T-helper 1 cell treated with Interleukin-12 subunit alpha and Interleukin-12 subunit beta and Interleukin-4 antibody, amounts not matched to agents 30 μg/mL and 1 μg/mL, for 36 hours (primary cell): ENCODE measurements around the gene PAM16.

ENCODE experiments used
- H3K27ac Mint-ChIP-seq: one replicate; pipeline ENCODE4 v1.8.0; 2021; ENCODE audit warnings: mild to moderate bottlenecking, mixed read lengths
- H3K27me3 Mint-ChIP-seq: one replicate; pipeline ENCODE4 v1.8.0; 2021; ENCODE audit warnings: low read depth, mixed read lengths
- H3K36me3 Mint-ChIP-seq: one replicate; pipeline ENCODE4 v1.8.0; 2021; ENCODE audit warnings: low read depth, mixed read lengths
- H3K4me1 Mint-ChIP-seq: one replicate; pipeline ENCODE4 v1.8.0; 2021; ENCODE audit warnings: low read depth, mixed read lengths
- H3K4me3 Mint-ChIP-seq: one replicate; pipeline ENCODE4 v1.8.0; 2021; ENCODE audit warnings: mild to moderate bottlenecking, moderate library complexity, mixed read lengths
- H3K9me3 Mint-ChIP-seq: one replicate; pipeline ENCODE4 v1.8.0; 2021; ENCODE audit warnings: mixed read lengths

PAM16 gene

DNA sequence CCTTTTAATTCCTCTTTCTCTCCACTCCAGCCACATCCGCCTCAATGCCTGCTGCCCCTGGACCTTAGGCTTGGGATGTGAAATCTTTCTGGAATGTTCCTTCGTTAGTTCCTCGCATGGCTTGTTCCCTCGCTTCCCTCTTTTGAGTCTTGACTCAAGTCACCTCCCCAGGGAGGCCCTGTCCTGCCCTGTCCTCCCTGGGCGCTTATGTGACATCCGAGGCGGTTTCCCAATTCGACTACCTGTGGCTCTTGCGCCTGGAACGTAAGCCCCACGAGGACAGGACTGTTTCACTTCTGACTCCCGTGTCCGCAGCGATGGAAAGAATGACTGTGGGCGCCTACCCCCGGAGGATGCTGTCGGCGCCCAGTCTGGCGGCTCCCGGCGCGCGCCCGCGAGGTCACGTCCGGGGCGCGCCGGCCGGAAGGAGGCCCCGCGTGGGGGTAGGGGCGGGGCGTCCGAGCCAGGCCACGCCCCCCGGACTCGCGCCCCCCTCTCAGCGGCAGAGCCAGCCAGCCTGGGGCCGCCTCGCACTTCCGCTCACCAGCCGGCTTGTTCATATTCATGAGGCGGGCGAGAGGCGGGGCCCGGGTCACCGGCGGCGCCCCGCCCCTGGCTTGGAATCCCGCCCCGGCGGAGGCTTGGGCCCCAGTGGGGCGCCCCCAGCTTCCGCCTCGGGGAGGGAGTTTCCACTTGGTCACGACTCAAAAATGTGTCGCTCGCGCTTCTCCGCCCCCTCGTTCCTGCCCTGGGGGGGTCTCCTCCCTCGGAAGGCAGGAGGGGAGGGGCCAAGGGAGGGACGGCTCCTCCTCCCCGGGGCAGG is 43.7 kb downstream of the PAM16 start:
- peaks cover 4% of the 10 kb centered on the region for H3K27me3 Mint-ChIP-seq
- peaks cover 20% of the 10 kb centered on the region for H3K4me1 Mint-ChIP-seq
- no peaks in the 10 kb centered on the region for H3K9me3 Mint-ChIP-seq
- peak overlapping the region; percentile 98 for H3K4me3 Mint-ChIP-seq
- peak overlapping the region; percentile 97 for H3K27ac Mint-ChIP-seq
- H3K36me3 Mint-ChIP-seq, result peaks cover 6% of the 10 kb centered on the region

DNA sequence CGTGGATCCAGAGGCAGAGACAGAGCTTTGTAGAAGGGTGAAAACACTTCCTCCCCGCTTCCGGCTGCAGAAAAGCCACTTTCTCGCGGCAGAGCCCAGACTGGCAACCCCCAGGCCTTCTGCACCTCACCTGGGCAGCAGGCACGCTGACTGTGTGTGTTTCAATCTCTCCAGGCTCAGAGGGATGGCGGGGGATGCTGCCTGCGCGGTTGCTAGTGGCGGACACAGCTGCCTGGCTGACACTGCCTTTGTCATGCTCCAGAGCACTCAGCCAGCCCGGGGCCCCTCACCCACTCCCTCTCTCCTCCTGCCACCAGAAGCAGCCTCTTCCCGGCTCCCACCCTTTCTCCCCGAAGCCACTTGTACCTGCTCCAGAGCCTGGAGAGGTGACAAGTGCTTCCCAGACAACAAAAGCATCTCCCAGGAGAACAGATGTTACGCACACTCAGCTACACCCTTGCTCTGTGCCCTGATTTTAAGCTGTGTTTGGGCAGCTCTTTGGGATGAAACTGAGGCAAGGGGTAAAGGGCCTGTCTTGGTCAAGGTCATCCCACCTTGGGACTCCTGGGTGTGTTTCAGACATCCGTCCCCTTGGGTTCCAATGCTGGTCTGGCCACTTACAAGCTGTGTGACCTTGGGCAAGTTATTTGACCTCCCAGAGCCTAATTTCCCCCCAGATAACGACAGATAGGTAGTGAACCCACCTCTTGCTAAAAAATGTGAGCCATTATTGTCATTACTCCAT is 44.5 kb downstream of the PAM16 start:
- no peaks in the 10 kb centered on the region for H3K9me3 Mint-ChIP-seq
- peaks cover 6% of the 10 kb centered on the region for H3K36me3 Mint-ChIP-seq
- H3K4me1 Mint-ChIP-seq, result peaks cover 20% of the 10 kb centered on the region
- H3K4me3 Mint-ChIP-seq, result peak overlapping the region; percentile 98
- H3K27me3 Mint-ChIP-seq, result peaks cover 4% of the 10 kb centered on the region
- H3K27ac Mint-ChIP-seq, result peak overlapping the region; percentile 97

DNA sequence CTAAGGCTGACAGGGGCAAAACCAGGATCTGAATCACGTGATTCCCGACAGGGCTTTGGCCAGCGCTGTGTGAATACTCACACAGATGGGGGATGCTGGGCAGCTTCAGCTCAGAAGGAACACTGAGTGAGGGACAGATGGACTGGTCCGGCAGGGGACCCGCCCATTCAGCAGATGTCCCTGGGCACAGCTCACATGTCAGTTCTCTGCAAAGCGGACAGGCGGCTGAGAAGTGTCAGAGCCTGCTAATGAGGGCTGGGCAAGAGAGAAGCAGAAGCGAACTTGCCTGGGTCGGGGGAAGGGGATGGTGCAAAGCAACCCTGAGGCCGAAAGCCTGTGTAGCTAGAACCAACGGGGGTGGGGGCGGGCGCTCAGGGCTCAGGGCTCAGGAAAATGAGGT is 47.1 kb downstream of the PAM16 start:
- H3K27me3 Mint-ChIP-seq, result no peaks in the 10 kb centered on the region
- peaks cover 20% of the 10 kb centered on the region for H3K4me1 Mint-ChIP-seq
- no peak overlapping the region for H3K27ac Mint-ChIP-seq
- no peak overlapping the region for H3K4me3 Mint-ChIP-seq
- H3K36me3 Mint-ChIP-seq, result peaks cover 9% of the 10 kb centered on the region
- H3K9me3 Mint-ChIP-seq, result no peaks in the 10 kb centered on the region

DNA sequence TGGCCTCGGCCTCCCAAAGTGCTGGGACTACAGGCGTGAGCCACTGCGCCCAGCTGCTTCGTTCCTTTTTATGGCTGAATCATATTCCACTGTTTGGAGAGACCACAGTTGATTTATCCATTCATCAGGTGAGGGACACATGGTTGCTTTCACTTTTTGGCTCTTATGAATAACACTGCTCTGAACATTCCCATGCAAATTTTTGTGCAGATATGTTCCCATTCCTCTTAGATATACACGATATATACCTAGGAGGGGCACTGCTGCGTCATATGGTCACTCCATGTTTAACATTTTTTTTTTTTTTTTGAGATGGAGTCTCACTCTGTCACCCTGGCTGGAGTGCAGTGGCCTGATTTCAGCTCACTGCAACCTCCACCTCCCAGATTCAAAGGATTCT is 49.2 kb downstream of the PAM16 start:
- Mint-ChIP-seq H3K4me1 (peaks cover 16% of the 10 kb centered on the region), H3K36me3 (peaks cover 5% of the 10 kb centered on the region), H3K27ac (no peak overlapping the region), H3K27me3 (no peaks in the 10 kb centered on the region), H3K9me3 (no peaks in the 10 kb centered on the region), H3K4me3 (no peak overlapping the region)

DNA sequence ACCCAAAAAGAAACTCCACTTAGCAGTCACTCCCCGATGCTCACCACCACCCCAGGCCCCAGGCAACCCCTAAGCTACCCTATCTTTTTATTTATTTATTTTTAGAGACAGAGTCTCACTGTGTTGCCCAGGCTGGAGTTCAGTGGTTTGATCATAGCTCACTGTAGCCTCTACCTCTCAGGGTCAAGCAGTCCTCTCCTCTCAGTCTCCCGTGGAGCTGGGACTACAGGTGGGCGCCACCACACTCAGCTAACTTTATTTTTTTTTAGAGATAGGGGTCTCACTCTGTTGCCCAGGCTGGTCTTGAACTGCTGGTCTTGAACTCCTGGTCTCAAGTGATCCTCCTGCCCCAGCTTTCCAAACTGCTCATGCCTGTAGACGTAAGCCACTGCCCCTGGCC is 49.9 kb downstream of the PAM16 start:
- Mint-ChIP-seq H3K27me3 (no peaks in the 10 kb centered on the region), H3K4me3 (no peak overlapping the region), H3K36me3 (peaks cover 5% of the 10 kb centered on the region), H3K9me3 (no peaks in the 10 kb centered on the region), H3K27ac (no peak overlapping the region), H3K4me1 (peaks cover 9% of the 10 kb centered on the region)

DNA sequence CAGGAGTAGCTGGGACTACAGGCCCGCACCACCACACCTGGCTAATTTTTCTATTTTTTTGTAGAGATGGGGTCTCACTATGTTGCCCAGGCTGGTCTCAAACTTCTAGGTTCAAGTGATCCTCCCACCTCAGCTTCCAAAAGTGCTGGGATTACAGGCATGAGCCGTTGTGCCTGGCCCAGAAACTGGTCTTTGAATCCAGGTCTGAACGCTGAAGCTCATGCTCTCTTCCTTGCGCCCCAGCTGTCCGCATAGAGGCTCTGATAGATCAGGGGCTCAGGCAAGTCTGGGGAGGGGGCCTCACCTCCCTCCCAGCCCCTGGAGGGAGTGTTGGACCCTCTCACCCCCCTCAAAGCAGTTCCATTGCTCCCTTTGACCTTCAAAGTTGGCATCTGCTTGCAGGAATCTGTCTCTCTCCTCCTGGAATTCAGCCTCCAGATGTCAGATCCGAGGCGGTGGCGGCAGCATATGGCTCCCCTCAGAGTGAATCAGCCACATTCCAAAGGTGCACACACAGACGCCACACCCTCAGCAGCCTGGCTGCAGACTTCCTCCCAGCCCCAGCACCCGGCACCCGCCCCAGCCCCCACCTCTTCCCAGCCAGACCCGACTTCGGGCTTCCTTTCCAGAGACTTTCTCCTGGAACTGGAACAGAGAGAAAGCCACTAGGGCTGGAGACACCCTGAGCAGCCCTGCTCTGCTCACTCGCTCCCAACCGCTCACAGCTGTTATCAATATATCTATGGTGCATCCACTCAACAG is 52.2 kb downstream of the PAM16 start:
- Mint-ChIP-seq H3K27ac (no peak overlapping the region), H3K36me3 (peaks cover 3% of the 10 kb centered on the region), H3K9me3 (no peaks in the 10 kb centered on the region), H3K4me1 (peaks cover 2% of the 10 kb centered on the region), H3K4me3 (no peak overlapping the region), H3K27me3 (no peaks in the 10 kb centered on the region)

DNA sequence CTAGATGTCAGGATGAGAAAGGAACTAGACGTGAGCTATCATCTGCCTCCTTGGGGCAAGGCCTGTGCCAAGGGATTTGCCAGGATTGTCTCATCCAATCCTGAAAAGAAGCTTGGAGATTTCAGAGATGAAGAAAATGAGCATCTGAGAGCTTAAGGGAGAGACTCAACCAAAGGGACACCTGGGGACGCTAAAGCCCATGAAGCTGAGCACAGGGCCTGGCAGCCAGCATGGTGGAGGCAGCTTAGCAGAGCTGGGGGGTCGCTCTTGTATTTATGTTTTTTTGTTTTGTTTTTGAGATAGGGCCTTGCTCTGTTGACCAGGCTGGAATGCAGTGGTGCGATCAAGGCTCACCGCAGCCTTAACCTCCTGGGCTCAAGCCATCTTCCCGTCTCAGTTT is 53.6 kb downstream of the PAM16 start:
- Mint-ChIP-seq H3K9me3 (no peaks in the 10 kb centered on the region), H3K27ac (no peak overlapping the region), H3K27me3 (no peaks in the 10 kb centered on the region), H3K36me3 (peaks cover 3% of the 10 kb centered on the region), H3K4me3 (no peak overlapping the region), H3K4me1 (peaks cover 2% of the 10 kb centered on the region)

DNA sequence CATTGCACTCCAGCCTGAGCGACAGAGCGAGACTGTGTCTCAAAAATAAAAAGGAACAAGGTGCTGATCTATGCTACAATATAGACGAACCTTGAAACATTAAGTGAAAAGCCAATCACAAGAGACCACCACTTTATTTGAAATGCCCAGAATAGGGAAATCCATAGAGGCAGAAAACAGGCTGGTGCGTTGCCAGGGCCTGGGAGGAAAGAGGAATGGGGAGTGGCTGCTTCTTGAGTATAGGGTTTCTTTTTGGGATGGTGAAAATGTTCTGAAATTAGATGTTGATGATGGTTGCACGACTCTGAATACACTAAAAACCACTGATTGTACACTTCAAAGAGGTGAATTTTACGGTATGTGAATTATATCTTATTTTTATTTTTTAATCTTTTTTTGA is 55.5 kb downstream of the PAM16 start:
- peaks cover 2% of the 10 kb centered on the region for H3K4me1 Mint-ChIP-seq
- no peaks in the 10 kb centered on the region for H3K27me3 Mint-ChIP-seq
- H3K27ac Mint-ChIP-seq, result no peak overlapping the region
- H3K4me3 Mint-ChIP-seq, result no peak overlapping the region
- H3K9me3 Mint-ChIP-seq, result no peaks in the 10 kb centered on the region
- no peaks in the 10 kb centered on the region for H3K36me3 Mint-ChIP-seq

DNA sequence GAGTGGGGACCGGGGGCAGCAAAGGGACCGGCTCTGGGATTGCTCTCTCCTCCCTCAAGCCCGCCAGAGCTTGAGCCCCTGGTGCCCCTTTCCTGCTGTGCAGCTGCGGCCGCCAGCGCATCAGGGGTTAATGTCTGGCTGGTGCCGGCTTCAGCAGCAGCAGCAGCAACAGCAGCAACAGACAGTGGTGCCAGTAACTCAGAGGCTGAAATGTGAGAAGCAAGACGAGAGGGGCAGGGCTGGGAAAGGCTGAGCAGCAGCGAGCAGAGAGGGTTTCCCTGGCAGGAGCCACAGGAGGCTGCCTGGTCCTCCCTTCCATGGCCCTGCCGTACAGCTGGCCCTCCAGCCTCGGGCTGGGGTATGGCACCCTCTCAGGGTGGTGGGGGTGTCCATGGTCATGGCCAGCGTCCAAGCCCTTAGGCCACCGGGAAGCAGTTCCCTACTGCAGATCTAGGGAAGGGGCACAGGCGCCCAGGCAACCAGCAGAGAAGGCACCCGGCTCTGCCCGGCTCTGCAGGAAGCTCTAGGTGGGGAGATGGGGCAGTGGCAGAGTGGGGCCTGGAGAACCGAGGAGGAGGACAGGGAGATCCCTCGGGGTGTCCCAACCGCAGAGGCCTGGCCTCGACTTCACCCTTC is 57.2 kb downstream of the PAM16 start:
- H3K27ac Mint-ChIP-seq, result no peak overlapping the region
- H3K36me3 Mint-ChIP-seq, result no peaks in the 10 kb centered on the region
- H3K4me3 Mint-ChIP-seq, result no peak overlapping the region
- H3K27me3 Mint-ChIP-seq, result no peaks in the 10 kb centered on the region
- no peaks in the 10 kb centered on the region for H3K4me1 Mint-ChIP-seq
- no peaks in the 10 kb centered on the region for H3K9me3 Mint-ChIP-seq

DNA sequence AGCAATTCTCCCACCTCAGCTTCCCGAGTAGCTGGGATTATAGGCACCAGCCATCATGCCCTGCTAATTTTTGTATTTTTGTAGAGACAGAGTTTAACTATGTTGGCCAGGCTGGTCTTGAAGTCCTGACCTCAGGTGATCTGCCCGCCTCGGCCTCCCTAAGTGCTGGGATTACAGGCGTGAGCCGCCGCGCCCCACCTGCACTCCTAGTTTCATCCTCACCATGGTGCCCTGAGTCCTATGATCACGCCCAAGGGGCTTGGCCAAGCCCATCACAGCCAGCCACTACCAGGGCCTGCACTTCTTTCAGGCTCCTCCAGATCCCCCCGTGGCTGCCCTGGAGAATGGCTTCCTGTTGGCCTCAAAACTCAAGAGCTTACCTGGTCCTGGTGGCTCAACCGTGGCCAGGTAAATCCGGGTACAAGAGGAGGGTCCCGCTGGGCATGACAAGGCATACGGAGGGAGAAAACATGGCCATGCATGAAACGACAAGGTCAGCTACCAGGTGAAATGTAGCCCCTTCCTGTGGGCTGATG is 57.9 kb downstream of the PAM16 start:
- Mint-ChIP-seq H3K36me3 (no peaks in the 10 kb centered on the region), H3K27ac (no peak overlapping the region), H3K4me3 (no peak overlapping the region), H3K9me3 (no peaks in the 10 kb centered on the region), H3K27me3 (no peaks in the 10 kb centered on the region), H3K4me1 (no peaks in the 10 kb centered on the region)

DNA sequence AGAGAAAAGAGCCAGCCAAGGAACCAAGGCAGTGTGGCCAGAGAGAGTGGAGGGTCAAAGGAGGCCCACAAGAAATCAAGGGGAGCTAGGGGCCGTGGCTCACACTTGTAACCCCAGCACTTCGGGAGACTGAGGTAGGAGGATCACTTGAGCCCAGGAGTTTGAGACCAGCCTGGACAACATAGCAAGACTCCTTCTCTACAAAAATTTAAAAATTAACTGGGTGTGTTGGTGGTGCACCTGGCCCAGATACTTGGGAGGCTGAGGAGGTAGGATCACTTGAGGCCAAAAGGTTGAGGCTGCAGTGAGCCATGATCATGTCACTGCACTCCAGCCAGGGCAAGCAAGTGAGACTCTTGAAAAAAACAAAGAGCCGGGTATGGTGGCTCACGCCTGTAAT is 59.4 kb downstream of the PAM16 start:
- H3K4me3 Mint-ChIP-seq, result no peak overlapping the region
- no peak overlapping the region for H3K27ac Mint-ChIP-seq
- no peaks in the 10 kb centered on the region for H3K36me3 Mint-ChIP-seq
- no peaks in the 10 kb centered on the region for H3K27me3 Mint-ChIP-seq
- no peaks in the 10 kb centered on the region for H3K9me3 Mint-ChIP-seq
- peaks cover 3% of the 10 kb centered on the region for H3K4me1 Mint-ChIP-seq
